GM21528 (cell line): ENCODE results near the gene NKAIN2.
"Not testable (repeated sequence)": the region's sequence is repeated elsewhere in the genome, so short reads cannot be mapped to it uniquely, and the experiment has no call there.

Experiments used
- ATAC-seq: cut with Tn5 transposase; IDR thresholded peaks from one replicate; pipeline ENCODE4 v1.9.1; 2021; ENCODE audit warnings: mild to moderate bottlenecking, moderate library complexity; ENCODE audit not compliant: unreplicated experiment, low FRiP score

NKAIN2 gene

DNA sequence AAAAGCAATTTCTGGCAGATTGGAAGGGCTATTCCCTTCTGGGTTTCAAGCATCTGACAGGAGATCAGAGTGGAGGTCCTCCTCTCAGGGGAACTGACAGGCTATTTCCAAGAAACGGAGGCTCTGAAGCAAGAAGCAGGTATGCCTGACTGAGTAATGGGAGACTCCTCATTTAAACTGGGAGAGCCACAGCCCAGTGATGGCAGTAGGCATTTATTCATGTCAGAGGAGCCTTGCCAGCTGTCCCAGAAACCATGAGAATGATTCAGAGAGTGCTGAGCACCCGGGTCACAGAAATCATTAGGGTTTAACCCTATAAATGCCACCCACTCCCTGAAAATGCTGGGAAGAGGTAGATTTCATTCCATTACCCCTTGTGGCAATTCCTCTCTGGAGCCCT is 911.1 kb downstream of the NKAIN2 start:
- ATAC-seq = no peak

DNA sequence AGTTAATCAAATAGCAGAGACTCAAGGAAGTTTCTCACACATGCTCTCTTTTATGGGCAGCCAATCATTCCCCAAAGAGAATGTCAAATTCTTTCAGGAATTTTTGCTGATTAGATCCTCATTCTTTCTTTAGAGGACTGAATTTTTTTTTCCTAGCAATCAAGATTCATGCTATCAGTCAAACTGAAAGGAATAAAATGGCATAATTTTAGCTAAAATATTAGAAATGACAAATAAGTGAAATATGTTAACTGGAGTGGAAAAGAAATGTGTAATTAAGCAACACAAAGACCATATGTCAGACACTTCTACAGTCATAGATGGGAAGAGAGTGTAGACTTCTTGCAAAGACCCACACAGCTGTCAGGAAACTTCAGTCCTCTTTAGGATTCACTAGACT is 916.2 kb downstream of the NKAIN2 start:
- ATAC-seq = no peak

DNA sequence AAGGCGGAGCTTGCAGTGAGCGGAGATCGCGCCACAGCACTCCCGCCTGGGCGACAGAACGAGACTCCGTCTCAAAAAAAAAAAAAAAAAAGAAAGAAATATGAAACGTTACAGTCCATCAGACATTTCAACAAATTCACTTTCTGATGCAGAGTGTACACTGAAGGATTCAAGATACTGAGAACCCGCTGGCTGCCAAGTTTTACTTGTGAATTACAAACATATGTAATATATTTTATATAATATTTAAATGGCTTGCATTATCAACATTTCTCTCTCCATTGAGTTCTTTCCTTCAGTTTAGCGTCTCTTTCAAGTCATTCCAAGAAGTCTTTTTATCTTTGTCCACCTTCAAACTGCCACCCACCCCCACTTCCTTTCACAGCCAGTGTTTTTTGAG is 917.7 kb downstream of the NKAIN2 start:
- no peak for ATAC-seq

DNA sequence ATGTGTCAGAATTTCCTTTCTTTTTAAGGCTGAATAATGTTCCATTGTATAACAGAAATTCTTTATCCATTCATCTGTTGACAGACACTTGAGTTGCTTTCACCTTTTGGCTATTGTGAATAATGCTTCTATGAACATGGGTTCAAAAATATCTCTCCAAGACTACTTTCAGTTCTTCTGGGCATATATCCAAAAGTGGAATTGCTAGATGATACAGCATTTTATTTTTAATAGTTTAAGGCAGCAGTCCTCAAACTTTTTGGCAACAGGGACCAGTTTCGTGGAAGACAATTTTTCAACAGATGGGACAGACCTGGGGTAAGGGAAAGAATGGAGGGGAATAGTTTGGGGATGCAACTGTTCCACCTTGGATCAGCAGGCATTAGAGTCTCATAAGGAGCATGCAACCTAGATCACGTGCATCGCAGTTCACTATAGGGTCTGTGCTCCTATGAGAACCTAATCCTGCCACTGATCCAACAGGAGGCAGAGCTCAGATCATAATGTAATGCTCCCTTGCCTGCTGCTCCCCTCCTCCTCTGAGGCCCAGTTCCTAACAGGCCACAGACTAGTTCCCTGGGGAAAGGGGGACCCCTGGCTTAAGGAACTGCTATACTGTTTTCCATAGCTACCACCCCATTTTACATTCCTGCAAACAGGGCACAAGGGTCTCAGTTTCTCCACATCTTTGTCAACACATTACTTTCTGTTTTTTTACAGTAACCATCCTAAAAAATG is 918.6 kb downstream of the NKAIN2 start:
- ATAC-seq = no peak

DNA sequence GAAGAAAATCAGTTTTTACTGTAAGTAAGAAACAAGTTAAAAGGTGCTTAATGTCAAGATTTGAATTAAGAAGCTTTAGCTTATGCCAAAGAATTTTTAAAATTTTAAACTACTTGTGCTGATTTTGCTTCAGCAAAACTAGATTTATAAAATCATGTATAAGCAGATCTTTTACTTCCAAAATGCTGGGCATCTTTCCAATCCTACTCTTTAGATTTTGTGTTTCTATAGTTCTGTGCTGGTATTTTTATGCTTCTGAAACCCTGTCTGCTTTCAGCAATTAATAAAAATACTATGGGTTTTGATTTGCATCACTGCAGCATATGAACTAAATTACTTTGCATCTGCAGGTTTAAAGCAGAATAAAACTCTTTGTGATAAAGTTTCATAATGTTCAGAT is 920.0 kb downstream of the NKAIN2 start:
- no peak for ATAC-seq

DNA sequence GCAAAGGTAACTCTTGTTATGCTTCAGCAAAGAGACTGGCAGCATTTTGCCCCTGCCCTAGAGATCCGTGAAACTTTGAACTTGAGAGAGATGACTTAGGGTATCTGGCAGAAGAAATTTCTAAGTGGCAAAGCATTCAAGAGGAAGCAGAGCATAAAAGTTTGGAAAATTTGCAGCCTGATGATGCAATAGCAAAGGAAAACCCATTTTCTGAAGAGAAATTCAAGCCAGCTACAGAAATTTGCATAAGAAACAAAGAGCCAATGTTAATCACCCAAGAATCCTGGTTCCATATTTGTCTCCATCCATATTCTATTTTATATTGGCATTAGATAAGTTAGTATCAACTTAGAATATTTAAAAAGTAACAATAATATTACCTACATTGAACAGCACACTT is 934.1 kb downstream of the NKAIN2 start:
- ATAC-seq = not testable (repeated sequence)

DNA sequence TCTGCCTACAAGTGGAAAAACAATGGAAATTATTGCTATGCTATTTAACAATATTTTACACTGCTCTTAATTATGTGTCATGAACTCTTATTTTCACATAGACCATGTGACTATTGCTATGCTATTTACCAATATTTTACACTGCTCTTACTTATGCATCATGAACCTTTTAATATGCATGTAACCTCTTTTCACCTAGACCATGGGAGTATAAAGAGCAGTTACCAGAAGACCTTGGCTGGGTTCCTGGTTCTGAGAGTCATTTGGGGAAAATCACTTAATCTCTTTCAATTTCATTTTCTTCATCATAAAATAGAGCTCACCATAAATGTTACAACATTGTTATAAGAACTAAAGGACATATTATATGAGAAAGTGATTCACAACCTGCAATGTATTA is 934.8 kb downstream of the NKAIN2 start:
- ATAC-seq = no peak

DNA sequence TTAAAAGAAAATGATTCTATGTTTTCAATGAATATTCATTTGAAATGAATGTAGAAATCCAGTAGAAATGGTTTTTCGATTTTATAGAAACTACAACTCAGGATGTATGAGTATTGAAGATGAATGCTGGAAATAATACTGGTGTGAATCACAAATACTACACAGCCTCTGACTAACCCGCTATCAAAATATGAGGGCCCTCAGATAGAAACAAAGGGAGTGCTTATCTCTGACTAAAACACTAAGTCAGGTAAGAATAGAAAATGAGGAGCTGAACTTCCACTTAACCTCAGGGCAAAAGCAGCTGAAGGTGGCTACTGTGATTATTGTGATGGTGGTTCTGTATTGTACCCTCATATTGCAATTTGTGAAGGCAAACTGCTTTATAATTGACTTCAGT is 937.7 kb downstream of the NKAIN2 start:
- no peak for ATAC-seq

DNA sequence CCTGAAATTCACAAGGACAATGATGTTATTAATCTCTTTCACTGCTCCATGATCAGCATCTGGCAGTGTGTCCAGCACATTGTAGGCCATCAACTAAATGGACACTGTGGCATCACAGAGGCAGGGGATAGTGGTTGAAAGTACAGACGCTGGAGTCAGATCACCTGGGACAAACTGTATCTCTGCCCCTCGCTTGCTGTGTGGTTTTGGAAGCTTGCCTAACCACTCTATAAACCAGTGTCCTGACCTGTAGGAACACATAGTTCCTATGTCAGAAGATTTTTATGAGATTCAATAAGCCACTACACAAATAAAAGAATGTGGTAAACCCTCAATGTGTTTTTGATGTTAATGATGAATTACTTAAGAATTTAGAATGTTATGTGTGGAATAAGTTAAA is 939.3 kb downstream of the NKAIN2 start:
- ATAC-seq = no peak

DNA sequence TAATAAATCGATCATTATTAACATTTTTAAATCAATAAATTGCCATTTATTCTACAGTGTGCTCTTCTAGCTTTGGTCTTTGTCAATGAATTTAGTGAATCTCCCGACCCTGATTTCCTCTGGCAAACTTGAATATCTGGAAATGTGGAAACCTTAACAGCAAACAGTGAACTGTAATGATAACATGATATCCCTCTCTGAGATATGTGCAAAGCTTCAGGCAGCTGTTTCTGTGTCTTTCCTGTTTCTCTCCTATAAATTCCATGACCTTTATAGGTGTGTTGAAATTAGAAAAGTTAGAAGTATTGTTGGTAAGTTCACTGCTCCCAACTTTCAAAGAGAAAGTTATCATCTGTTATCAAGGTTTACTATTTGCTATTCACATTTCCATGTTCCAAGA is 939.8 kb downstream of the NKAIN2 start:
- ATAC-seq = no peak

DNA sequence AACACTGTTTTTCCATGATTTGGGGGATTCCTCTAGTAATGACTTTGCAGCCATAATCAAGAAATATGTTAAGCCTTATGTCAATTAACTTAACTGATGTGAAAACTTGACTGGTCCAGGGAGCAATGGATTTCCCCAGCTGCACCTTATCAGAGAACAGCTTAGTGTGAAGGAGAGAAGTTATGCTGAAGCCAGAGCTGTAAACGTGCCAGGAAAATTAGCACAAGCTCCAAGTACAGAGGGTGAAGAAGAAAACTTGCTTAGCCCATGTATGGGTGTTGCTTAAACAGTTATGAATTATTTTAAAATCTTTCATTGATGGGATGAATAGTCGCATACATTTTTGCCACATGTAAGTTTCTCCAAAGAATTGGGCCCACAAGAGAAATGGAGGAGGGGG is 943.7 kb downstream of the NKAIN2 start:
- no peak for ATAC-seq

DNA sequence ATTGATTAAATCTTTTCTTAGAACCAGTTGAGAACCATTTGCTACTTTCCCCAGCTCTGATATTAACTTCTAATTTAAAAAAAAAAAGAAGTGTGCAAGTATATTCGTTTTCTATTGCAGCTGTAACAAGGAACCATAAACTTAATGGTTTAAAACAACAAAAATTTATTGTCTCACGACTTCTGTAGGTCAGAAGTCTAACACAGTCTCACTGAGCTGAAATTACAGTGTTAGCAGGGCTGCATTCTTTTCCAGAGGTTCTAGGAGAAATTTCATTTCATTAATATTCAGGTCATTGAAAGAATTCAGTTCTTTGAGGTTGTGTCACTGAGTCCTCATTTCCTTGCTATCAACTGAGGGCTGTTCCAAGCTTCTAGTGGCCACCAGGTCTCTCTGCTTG is 945.1 kb downstream of the NKAIN2 start:
- no peak for ATAC-seq

DNA sequence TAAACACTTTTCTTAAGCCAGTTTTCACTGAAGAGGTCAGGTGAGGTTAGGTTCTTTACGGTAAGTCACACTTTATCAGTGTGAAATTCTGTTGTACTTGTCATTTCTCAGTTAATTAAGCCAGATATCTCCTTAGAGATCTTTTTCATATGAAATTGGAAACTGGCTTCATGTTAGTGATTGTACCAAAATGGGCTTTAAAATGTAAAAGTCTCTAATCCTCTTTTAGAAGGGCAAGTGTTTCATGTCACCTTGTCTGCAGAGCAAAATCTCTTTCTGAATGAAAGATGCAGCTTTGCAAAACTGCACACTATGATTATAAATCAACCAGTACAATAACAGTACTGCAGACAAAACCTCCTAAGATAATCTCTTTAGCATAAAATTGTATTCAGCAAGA is 949.3 kb downstream of the NKAIN2 start:
- ATAC-seq = no peak

DNA sequence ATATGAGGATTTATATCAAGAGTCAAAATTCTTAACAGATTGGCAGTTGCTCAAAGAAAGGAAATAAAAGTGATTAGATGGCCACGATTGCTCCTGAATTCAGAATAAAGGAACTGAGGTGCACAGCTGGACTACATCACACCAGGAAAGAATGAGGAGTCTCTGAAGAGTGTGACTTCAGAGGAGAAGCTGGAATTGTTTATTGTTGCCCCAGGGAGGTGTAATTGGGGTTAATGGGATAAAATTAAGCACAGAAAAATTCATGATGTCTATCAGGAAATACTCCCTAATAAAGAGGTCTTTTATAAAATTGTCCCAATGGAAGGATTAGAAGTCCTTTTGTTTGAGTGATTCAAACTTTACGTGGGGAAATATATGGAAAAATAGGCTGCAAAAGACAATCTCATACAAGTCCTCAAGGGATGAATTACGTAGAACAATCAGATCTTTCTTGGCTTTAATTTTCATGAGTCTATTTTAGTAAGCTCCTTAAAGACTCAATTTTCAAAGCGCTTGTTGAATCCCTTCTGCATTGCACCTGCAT is 950.0 kb downstream of the NKAIN2 start:
- no peak for ATAC-seq

DNA sequence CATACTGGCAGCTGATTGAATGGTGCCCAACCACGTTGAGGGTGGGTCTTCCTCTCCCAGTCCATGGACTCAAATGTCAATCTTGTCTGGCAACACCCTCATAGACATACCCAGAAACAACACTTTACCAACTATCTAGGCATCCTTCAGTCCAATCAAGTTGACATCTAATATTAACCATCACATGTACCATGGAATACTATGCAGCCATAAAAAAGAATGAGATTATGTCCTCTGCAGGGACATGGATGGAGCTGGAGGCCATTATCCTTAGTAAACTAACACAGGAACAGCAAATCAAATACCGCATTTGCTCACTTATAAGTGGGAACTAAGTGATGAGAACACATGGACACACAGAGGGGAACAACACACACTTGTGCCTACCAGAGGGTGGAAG is 951.7 kb downstream of the NKAIN2 start:
- ATAC-seq = no peak

DNA sequence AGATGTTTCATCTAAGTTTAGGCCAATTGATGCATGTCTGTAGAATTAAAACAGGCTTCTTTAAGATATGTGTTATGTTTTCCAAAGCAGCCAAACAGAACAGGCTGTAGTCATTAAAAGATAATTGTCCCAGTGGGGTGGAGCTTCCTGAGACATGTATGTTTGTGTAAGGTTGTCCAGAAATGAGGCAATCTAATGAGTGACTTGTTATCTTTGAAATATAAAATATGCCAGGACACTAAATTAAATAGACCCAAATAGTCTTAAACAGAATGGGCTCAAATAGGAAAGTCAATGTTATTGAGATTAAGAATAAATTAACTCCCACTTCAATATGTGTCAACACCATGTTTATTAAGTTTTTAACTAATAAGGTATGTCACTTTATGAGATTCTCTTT is 953.9 kb downstream of the NKAIN2 start:
- no peak for ATAC-seq

DNA sequence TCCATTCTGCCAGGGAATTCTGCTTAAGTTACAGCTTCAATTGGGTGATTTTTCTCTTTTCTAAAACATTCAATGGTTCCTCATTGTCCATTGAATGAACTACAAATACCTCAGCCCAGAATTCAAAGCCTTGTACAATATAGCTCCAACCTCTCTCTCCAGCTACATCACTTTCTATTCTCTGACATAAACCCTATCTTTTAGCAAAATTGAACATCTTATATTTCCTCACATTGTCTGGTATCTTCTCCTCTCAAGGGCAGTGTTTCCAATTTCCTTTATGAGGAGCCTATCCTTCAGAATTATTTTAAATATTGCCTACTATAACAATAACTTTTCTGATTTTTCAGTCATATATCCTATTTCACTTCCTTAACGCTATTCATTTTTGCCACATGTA is 955.0 kb downstream of the NKAIN2 start:
- ATAC-seq = no peak

DNA sequence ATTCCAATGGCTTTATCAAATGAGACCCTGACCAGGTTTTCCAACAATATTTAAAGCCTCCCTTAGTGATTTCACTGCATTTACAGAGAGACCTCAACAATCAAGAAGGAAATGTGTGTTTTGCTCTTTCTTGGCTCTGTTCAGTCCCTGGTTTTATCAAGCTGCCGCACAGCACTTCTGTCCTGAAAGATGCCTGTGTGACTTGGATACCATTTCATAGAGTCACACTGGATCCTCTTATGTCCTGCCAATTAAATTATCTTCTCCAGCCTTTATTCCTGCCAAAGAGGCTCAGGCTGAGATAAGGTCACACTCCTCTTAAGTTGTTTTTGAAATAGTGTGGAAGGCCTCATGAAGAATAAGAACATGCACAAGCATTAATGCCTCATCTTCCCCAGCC is 961.6 kb downstream of the NKAIN2 start:
- ATAC-seq = no peak

DNA sequence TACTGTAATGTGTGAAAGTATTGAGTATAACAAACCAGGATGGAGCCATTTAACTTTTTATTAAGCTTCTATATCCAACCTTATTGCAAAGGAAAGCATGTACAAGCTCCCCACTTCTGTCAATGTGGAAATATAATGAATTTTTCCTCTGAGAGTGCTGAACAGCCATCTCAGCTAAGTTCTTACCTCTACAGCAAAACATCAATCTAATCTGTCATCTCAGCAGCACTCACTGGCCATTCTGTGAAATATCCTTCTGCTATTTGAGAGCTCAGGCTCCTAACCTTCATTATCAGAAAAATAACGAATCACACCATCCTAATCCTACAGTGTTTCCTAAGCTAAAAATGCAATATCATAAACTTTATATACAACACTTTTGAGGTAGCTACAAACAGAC is 964.6 kb downstream of the NKAIN2 start:
- no peak for ATAC-seq

DNA sequence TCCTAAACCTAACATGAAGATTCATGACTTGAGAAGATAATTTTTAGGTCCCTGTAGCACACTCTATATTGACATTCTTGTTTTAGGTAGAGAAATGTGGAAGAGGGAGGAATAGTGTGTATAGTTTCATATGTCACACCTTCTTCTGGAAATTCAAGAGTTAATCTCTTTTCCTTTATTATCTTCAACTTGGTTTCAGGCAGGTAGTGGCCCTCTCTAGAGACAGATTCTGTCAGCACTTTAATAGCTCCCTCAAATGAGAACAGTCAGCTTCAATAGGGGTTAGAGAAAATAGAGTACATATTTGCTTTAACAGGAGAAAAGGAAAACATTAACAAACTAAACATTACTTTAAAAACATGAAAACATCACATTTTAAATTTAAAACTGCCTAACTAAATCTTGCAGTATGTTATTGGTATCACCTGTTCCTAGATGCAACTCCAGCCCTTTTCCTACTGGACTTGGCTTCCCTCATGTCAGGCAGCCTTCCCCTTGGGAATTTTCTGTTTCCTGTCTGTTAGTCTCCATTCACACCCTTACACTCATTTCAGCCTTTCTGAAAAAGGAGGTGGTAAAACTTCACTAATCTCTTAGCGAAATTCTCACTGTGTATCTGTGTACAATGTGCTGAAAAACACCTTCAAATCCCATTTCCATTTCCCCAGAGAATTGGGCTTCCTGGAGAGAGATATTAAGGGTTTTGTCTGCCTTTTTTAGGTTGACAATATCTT is 966.3 kb downstream of the NKAIN2 start:
- ATAC-seq = no peak

DNA sequence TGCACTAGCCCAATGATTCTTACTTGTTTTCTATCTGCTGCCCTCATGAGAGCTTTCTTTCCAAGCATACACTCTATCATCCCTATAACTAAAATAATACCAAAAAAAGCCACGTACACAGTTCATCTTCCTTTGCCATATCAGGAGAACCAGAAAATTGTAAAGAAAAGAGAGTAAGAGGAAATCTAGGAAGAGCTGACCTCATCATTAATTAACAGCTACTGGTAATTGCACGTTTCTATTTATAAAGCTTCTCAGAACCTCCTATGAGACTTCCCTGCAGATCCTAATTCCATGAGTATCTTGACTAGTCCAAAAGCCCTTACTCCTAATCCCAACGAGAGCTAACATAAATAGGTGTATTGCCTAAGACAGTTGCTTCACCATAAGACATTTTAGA is 967.1 kb downstream of the NKAIN2 start:
- ATAC-seq = no peak

DNA sequence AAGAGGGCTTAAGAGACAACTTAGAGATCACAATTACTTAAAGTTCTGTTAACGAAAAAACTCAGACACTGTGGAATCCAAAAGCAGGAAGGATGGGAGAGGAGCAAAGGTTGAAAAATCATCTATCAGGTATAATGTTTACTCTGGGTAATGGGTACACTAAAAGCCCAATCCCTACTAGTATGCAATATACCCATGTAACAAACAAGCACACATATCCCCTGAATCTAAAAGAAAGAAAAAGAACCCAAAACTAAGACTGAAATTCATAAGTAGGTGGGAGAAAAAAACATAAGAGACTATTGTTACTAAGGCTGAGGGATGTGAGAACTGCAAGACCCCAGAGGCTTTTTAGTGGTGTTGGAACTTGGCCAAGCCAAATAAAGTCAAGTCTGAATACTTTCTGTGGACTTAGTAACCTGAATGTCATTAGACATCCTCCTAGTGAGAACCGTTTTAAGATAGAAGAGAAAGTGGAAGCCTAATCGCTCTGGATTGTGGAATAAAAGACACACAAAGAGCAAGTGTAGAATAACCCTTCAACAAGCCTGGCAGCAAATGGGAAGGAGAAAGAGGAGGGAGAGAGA is 969.2 kb downstream of the NKAIN2 start:
- no peak for ATAC-seq
